ENCODE measurements around the gene SAMD11. TPM values are rescaled to one million over a fixed set of nuclear protein-coding genes. Genes with fewer than 3 reads are reported as not detected.
A peak's percentile ranks its signal among the peaks of the same experiment; 100 is the strongest.

Gene SAMD11
- total RNA-seq, 1 experiment from 2014 or later: not detected

DNA sequence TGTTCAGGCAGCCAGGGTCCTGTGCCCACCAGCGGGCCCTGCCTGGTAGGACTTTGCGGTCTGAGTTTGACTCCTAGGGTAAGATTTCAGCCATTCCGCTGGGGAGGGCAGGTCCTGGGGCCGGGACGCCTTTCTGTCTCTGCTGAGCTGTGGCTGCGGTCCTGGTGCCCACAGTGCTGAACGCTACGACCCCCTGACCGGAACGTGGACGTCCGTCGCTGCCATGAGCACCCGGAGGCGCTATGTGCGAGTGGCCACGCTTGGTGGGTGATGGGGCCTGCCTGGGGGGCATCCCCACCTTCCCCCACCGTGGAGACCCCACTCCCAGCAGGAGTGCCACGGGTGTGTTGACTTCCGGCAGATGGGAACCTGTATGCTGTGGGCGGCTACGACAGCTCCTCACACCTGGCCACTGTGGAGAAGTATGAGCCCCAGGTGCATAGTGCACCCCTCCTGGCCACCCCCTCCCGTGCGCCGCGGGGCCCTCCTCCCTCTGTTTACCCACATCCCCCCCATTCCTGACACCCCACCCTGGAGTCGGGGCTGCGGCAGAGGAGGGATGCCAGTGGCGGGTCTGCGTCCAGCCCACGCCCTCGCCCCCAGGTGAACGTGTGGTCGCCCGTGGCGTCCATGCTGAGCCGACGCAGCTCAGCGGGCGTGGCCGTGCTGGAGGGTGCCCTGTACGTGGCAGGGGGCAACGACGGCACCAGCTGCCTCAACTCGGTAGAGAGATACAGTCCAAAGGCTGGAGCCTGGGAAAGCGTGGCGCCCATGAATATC, 40.2 kb downstream of the SAMD11 start:
- Histone ChIP-seq H3K27ac (ENCODE audit: low read length) (no peak overlapping the region), H2AFZ (ENCODE audit: low read length) (no peak overlapping the region), H3K9ac (ENCODE audit: low read length) (no peak overlapping the region), H4K20me1 (ENCODE audit: insufficient read depth, low read depth, low read length) (peaks cover under 1% of the 10 kb centered on the region; the same call in 1 of the 2 replicates), H3K4me2 (ENCODE audit: low read depth, low read length, poor library complexity, severe bottlenecking) (no peak overlapping the region), H3K9me3 (ENCODE audit: low read length) (no peaks in the 10 kb centered on the region), H3K79me2 (ENCODE audit: low read length) (peaks cover 1% of the 10 kb centered on the region), H3K4me3 (ENCODE audit: low read length) (no peak overlapping the region), H3K36me3 (ENCODE audit: insufficient read depth, low read length) (no peaks in the 10 kb centered on the region), H3K9me2 (replicated peaks; ENCODE audit: insufficient read depth, low read length) (no peaks in the 10 kb centered on the region), H3K27me3 (ENCODE audit: low read length) (no peaks in the 10 kb centered on the region), H3K4me1 (ENCODE audit: low read length) (peaks cover 17% of the 10 kb centered on the region)
- DNase-seq: no peak

DNA sequence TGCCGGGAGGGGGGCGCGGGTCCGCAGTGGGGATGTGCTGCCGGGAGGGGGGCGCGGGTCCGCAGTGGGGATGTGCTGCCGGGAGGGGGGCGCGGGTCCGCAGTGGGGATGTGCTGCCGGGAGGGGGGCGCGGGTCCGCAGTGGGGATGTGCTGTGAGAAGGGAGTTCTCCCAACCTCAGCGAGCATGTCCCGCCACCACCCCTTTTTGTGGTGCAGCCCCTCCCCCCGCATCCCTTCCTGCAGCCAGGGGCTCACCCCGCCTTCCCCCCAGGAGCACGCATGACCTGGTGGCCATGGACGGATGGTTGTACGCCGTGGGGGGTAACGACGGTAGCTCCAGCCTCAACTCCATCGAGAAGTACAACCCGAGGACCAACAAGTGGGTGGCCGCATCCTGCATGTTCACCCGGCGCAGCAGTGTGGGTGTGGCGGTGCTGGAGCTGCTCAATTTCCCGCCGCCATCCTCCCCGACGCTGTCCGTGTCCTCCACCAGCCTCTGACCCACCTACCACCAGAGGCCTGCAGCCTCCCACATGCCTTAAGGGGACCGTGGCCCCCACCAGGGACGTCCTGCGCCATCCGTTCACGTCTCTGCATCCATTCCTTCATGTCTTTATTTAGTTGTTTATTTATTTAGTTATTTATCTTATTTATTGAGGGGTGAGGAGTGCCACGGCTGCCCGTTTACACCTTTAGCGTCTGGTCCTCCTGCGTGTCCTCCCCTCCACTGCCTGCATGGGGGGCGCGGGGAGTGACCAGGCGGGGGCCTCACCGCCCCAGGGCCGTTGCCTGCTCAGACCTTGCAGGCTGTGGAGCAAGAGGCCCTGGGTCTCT, 41.2 kb downstream of the SAMD11 start:
- H3K36me3 ChIP-seq (ENCODE audit: insufficient read depth, low read length): no peaks in the 10 kb centered on the region
- no peak overlapping the region for H2AFZ ChIP-seq (ENCODE audit: low read length)
- H3K27me3 ChIP-seq (ENCODE audit: low read length): no peaks in the 10 kb centered on the region
- no peak for DNase-seq
- no peaks in the 10 kb centered on the region for H3K9me2 ChIP-seq (replicated peaks; ENCODE audit: insufficient read depth, low read length)
- H4K20me1 ChIP-seq (ENCODE audit: insufficient read depth, low read depth, low read length): no peaks in the 10 kb centered on the region
- H3K9ac ChIP-seq (ENCODE audit: low read length): no peak overlapping the region
- H3K27ac ChIP-seq (ENCODE audit: low read length): no peak overlapping the region
- H3K4me1 ChIP-seq (ENCODE audit: low read length): peaks cover 17% of the 10 kb centered on the region
- H3K79me2 ChIP-seq (ENCODE audit: low read length): no peaks in the 10 kb centered on the region
- H3K9me3 ChIP-seq (ENCODE audit: low read length): no peaks in the 10 kb centered on the region
- H3K4me2 ChIP-seq (ENCODE audit: low read depth, low read length, poor library complexity, severe bottlenecking): no peak overlapping the region
- H3K4me3 ChIP-seq (ENCODE audit: low read length): no peak overlapping the region

DNA sequence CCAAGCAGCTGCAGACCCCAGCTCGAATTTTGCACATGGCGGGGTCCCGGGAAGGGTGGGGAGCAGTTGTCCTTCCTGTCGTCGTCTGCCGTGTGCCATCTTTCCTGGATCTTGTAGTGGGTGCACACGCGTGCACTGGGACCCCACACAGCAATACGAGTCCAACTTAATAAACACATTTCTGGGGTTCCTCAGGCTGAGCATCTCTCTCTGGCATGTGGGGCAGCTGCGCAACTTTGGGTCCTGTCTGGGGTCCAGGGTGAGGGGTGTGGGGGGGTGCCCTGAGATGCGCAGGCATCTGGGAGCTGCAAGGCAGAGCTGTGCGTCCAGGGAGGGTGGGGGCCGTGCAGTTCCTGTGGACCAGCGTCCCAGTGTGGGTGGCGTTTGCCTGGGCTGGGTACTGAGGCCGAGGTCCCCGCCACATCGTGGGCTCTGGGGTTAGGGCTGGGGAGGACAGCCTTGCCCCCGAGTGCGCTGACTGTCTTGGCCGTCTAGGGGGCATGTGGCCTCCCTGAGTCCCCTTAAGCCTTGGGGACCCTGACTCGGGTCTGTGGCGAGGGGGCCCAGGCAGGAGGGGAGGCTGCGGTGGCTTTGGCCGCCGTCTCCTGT, 41.9 kb downstream of the SAMD11 start:
- no peak overlapping the region for H3K9ac ChIP-seq (ENCODE audit: low read length)
- peak overlapping the region; percentile 89 for H3K4me2 ChIP-seq (ENCODE audit: low read depth, low read length, poor library complexity, severe bottlenecking)
- H3K9me3 ChIP-seq (ENCODE audit: low read length): no peaks in the 10 kb centered on the region
- H3K79me2 ChIP-seq (ENCODE audit: low read length): no peaks in the 10 kb centered on the region
- H4K20me1 ChIP-seq (ENCODE audit: insufficient read depth, low read depth, low read length): no peaks in the 10 kb centered on the region
- H3K27ac ChIP-seq (ENCODE audit: low read length): no peak overlapping the region
- H2AFZ ChIP-seq (ENCODE audit: low read length): no peak overlapping the region
- no peaks in the 10 kb centered on the region for H3K27me3 ChIP-seq (ENCODE audit: low read length)
- no peak for DNase-seq
- no peak overlapping the region for H3K4me3 ChIP-seq (ENCODE audit: low read length)
- H3K9me2 ChIP-seq (replicated peaks; ENCODE audit: insufficient read depth, low read length): no peaks in the 10 kb centered on the region
- no peaks in the 10 kb centered on the region for H3K36me3 ChIP-seq (ENCODE audit: insufficient read depth, low read length)
- H3K4me1 ChIP-seq (ENCODE audit: low read length): peaks cover 17% of the 10 kb centered on the region

DNA sequence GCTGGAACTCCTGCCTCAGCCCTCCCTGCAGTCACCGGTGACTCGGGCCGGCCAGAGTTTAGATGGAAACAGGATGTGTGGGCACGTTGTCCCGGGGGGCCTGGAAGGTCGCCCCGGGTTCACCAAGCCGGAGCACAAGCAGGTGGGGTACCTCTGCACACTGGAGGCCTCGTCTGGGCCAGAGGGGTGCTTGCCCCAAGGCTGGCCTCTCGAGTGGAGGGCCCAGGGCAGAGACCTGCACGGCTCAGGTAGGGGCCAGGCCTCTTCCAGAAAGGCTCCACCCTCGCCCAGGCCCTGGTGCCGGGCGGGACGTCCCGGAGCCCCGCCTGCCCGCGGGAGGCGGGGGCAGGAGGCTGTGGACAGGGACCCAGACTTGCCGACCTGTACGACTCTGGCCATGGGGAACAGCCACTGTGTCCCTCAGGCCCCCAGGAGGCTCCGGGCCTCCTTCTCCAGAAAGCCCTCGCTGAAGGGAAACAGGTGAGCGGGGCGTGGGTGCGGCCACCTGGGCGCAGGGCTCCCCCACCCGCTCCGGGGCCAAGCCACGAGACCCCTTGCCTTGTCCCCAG, 42.5 kb downstream of the SAMD11 start, which contains the start of gene PLEKHN1:
Gene PLEKHN1, plus strand, starts transcription at position 348 of the 569 bp plus-strand sequence. Its CDS starts 50 bp downstream, at position 398.
- H3K79me2 ChIP-seq (ENCODE audit: low read length): no peaks in the 10 kb centered on the region
- peak within 1 kb of the TSS; percentile 71 for H3K4me3 ChIP-seq (ENCODE audit: low read length)
- no peaks in the 10 kb centered on the region for H3K9me3 ChIP-seq (ENCODE audit: low read length)
- H2AFZ ChIP-seq (ENCODE audit: low read length): peak within 1 kb of the TSS; percentile 75; the same call in 1 of the 2 replicates
- H4K20me1 ChIP-seq (ENCODE audit: insufficient read depth, low read depth, low read length): no peaks in the 10 kb centered on the region
- H3K4me2 ChIP-seq (ENCODE audit: low read depth, low read length, poor library complexity, severe bottlenecking): peak within 1 kb of the TSS; percentile 89
- peak within 1 kb of the TSS; percentile 60 for H3K9ac ChIP-seq (ENCODE audit: low read length)
- H3K36me3 ChIP-seq (ENCODE audit: insufficient read depth, low read length): no peaks in the 10 kb centered on the region
- no peak for DNase-seq
- H3K27me3 ChIP-seq (ENCODE audit: low read length): no peaks in the 10 kb centered on the region
- H3K27ac ChIP-seq (ENCODE audit: low read length): no peak within 1 kb of the TSS
- H3K4me1 ChIP-seq (ENCODE audit: low read length): peaks cover 16% of the 10 kb centered on the region
- no peaks in the 10 kb centered on the region for H3K9me2 ChIP-seq (replicated peaks; ENCODE audit: insufficient read depth, low read length)

GRCh38 chr1:966704-967300, 43.1 kb downstream of the SAMD11 start:
- peak overlapping the region; percentile 75; the same call in 1 of the 2 replicates for H2AFZ ChIP-seq (ENCODE audit: low read length)
- no peaks in the 10 kb centered on the region for H4K20me1 ChIP-seq (ENCODE audit: insufficient read depth, low read depth, low read length)
- peaks cover 12% of the 10 kb centered on the region for H3K4me1 ChIP-seq (ENCODE audit: low read length)
- H3K27ac ChIP-seq (ENCODE audit: low read length): no peak overlapping the region
- H3K9me2 ChIP-seq (replicated peaks; ENCODE audit: insufficient read depth, low read length): no peaks in the 10 kb centered on the region
- H3K9me3 ChIP-seq (ENCODE audit: low read length): no peaks in the 10 kb centered on the region
- H3K4me2 ChIP-seq (ENCODE audit: low read depth, low read length, poor library complexity, severe bottlenecking): peak overlapping the region; percentile 89
- H3K4me3 ChIP-seq (ENCODE audit: low read length): peak overlapping the region; percentile 71
- no peaks in the 10 kb centered on the region for H3K36me3 ChIP-seq (ENCODE audit: insufficient read depth, low read length)
- H3K9ac ChIP-seq (ENCODE audit: low read length): peak overlapping the region; percentile 60
- peak; percentile 75 for DNase-seq
- no peaks in the 10 kb centered on the region for H3K27me3 ChIP-seq (ENCODE audit: low read length)
- no peaks in the 10 kb centered on the region for H3K79me2 ChIP-seq (ENCODE audit: low read length)

DNA sequence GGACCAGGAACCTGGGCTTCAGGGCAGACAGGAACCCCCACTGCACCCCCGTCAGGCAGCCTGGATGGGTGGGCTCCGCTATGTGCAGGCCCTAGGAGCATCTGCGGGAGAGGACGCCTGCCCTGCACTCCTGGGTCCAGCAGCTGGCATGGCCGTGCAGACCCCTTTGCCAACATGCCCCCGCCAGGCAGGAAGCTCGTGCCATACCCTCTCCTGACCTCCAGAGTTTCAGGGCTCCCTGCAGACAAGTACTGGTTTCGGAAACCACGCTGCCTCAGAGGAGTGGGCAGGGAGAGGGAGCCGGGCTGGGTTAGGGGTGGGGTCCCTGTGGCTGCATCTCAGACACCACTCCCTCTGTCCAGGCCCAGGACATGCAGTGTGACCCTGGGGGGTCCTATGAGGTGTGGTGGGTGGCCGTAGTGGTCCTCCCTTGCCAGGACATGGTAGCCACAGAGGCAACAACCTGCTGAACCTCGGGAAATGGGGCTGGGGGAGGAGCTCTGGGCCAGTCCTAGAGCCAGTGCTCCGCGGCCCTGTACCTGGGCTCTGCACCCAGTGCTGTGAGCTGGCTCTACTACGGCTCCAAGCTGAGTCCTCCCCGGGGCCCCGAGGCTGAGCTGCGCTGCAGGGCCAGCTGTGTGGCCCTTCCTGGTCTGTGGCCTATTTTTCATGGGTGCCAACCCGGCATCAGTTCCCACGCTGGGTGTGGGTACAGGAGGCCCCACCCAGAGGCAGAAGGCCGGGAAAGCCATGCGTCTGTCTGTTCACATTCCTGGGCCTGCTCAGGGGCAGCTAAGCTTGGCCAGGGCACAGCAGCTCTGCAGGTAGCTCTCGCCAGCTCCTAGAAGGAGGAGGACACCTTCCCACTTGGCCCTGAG, 44.0 kb downstream of the SAMD11 start:
- Histone ChIP-seq H3K4me3 (ENCODE audit: low read length) (no peak overlapping the region), H3K4me1 (ENCODE audit: low read length) (peaks cover 12% of the 10 kb centered on the region), H3K27ac (ENCODE audit: low read length) (no peak overlapping the region), H3K36me3 (ENCODE audit: insufficient read depth, low read length) (no peaks in the 10 kb centered on the region), H3K9ac (ENCODE audit: low read length) (no peak overlapping the region), H3K79me2 (ENCODE audit: low read length) (no peaks in the 10 kb centered on the region), H2AFZ (ENCODE audit: low read length) (no peak overlapping the region), H3K9me3 (ENCODE audit: low read length) (no peaks in the 10 kb centered on the region), H4K20me1 (ENCODE audit: insufficient read depth, low read depth, low read length) (no peaks in the 10 kb centered on the region), H3K27me3 (ENCODE audit: low read length) (no peaks in the 10 kb centered on the region), H3K9me2 (replicated peaks; ENCODE audit: insufficient read depth, low read length) (no peaks in the 10 kb centered on the region), H3K4me2 (ENCODE audit: low read depth, low read length, poor library complexity, severe bottlenecking) (no peak overlapping the region)
- no peak for DNase-seq

- H3K79me2 ChIP-seq (ENCODE audit: low read length): no peaks in the 10 kb centered on the region
- peaks cover 12% of the 10 kb centered on the region for H3K4me1 ChIP-seq (ENCODE audit: low read length)
- H3K9me3 ChIP-seq (ENCODE audit: low read length): no peaks in the 10 kb centered on the region
- no peak overlapping the region for H2AFZ ChIP-seq (ENCODE audit: low read length)
- no peak overlapping the region for H3K27ac ChIP-seq (ENCODE audit: low read length)
- H3K9ac ChIP-seq (ENCODE audit: low read length): no peak overlapping the region
- no peak overlapping the region for H3K4me3 ChIP-seq (ENCODE audit: low read length)
- no peak overlapping the region for H3K4me2 ChIP-seq (ENCODE audit: low read depth, low read length, poor library complexity, severe bottlenecking)
- no peaks in the 10 kb centered on the region for H3K9me2 ChIP-seq (replicated peaks; ENCODE audit: insufficient read depth, low read length)
- no peaks in the 10 kb centered on the region for H4K20me1 ChIP-seq (ENCODE audit: insufficient read depth, low read depth, low read length)
- no peaks in the 10 kb centered on the region for H3K36me3 ChIP-seq (ENCODE audit: insufficient read depth, low read length)
- no peaks in the 10 kb centered on the region for H3K27me3 ChIP-seq (ENCODE audit: low read length)
- no peak for DNase-seq
These were observed 45.6 kb downstream of the SAMD11 start for GRCh38 chr1:969260-969855.

All from Karpas-422 (cell line).